Mesendoderm (in vitro differentiated cells): Measurements from ENCODE around the gene OR10S1.

Experiments used
- DNase-seq: peaks from one replicate; pipeline ENCODE4 v3.0.0; 2013
- H2AK5ac ChIP-seq: 2 replicates; pipeline ENCODE4 v1.6.1; 2013; ENCODE audit warnings: low read length, inconsistent platforms
- H2BK120ac ChIP-seq: 2 replicates; pipeline ENCODE4 v1.6.1; 2013; ENCODE audit warnings: low read depth, mild to moderate bottlenecking, low read length, moderate library complexity, mixed read lengths
- H2BK15ac ChIP-seq: replicated peaks from 2 replicates; pipeline ENCODE4 v1.6.1; 2013; ENCODE audit warnings: low read depth, mild to moderate bottlenecking, moderate library complexity
- H2BK5ac ChIP-seq: 2 replicates; pipeline ENCODE4 v1.6.1; 2013; ENCODE audit warnings: low read length, inconsistent platforms
- H3K18ac ChIP-seq: 2 replicates; pipeline ENCODE4 v1.6.1; 2013; ENCODE audit warnings: mild to moderate bottlenecking, low read length, mixed read lengths
- H3K23ac ChIP-seq: one replicate; pipeline ENCODE4 v1.6.1; 2013; ENCODE audit warnings: low read length
- H3K27ac ChIP-seq: 2 replicates; pipeline ENCODE4 v1.5.1; 2013; ENCODE audit warnings: low read depth, mild to moderate bottlenecking, inconsistent platforms, low read length, moderate library complexity
- H3K27me3 ChIP-seq: 2 replicates; pipeline ENCODE4 v1.6.1; 2013; ENCODE audit warnings: low read length, control low read depth, mild to moderate bottlenecking, inconsistent platforms; ENCODE audit not compliant: insufficient read depth, poor library complexity
- H3K36me3 ChIP-seq: 2 replicates; pipeline ENCODE4 v1.6.1; 2013; ENCODE audit warnings: low read length, inconsistent platforms; ENCODE audit not compliant: control insufficient read depth, insufficient read depth
- H3K4ac ChIP-seq: one replicate; pipeline ENCODE4 v1.6.1; 2013; ENCODE audit warnings: low read depth, mild to moderate bottlenecking, low read length, moderate library complexity
- H3K4me1 ChIP-seq: 2 replicates; pipeline ENCODE4 v1.6.1; 2013; ENCODE audit warnings: low read depth, low read length, inconsistent platforms; ENCODE audit not compliant: control insufficient read depth
- H3K4me2 ChIP-seq: 2 replicates; pipeline ENCODE4 v1.6.1; 2013; ENCODE audit warnings: low read length
- H3K4me3 ChIP-seq: 2 replicates; pipeline ENCODE4 v1.5.1; 2013; ENCODE audit warnings: mild to moderate bottlenecking, low read length
- H3K56ac ChIP-seq: one replicate; pipeline ENCODE4 v1.6.1; 2013; ENCODE audit warnings: low read length
- H3K79me1 ChIP-seq: 2 replicates; pipeline ENCODE4 v1.6.1; 2013; ENCODE audit warnings: low read length, inconsistent platforms
- H3K79me2 ChIP-seq: 2 replicates; pipeline ENCODE4 v1.6.1; 2013; ENCODE audit warnings: mild to moderate bottlenecking, low read length; ENCODE audit not compliant: control insufficient read depth, insufficient read depth
- H3K9ac ChIP-seq: 2 replicates; pipeline ENCODE4 v1.6.1; 2013; ENCODE audit warnings: low read length, inconsistent platforms
- H4K5ac ChIP-seq: one replicate; pipeline ENCODE4 v1.6.1; 2013; ENCODE audit warnings: low read length
- H4K8ac ChIP-seq: one replicate; pipeline ENCODE4 v1.6.1; 2013; ENCODE audit warnings: low read depth, mild to moderate bottlenecking, control low read depth, low read length, moderate library complexity
- WGBS: extraction: QIAGEN DNeasy Blood & Tissue Kit; methylation state at CpG from one replicate; pipeline ENCODE4 v1.1.7; 2013; ENCODE audit warnings: low lambda C conversion rate, missing lambda C conversion rate; ENCODE audit not compliant: insufficient coverage; ENCODE audit errors: extremely low coverage; 5-methylcytosine and 5-hydroxymethylcytosine counted together

OR10S1 gene

GRCh38 chr11:123942413-123942812 lies 35.2 kb downstream of the OR10S1 start:
- Histone ChIP-seq H3K27me3 (no peaks in the 10 kb centered on the region), H2BK5ac (no peak overlapping the region), H3K79me1 (no peaks in the 10 kb centered on the region), H2BK120ac (no peak overlapping the region), H3K4me2 (no peak overlapping the region), H3K27ac (no peak overlapping the region), H3K79me2 (no peaks in the 10 kb centered on the region), H3K4me3 (no peak overlapping the region), H4K5ac (no peak overlapping the region), H4K8ac (no peak overlapping the region), H2BK15ac (no peak overlapping the region), H3K56ac (no peak overlapping the region), H3K4ac (no peak overlapping the region), H3K4me1 (no peaks in the 10 kb centered on the region), H3K9ac (no peak overlapping the region), H2AK5ac (no peak overlapping the region), H3K23ac (no peak overlapping the region), H3K36me3 (no peaks in the 10 kb centered on the region), H3K18ac (no peak overlapping the region)
- no CpG with 5 or more reads among the region's 4 CpGs for WGBS
- DNase-seq, result no peak

GRCh38 chr11:123939317-123939716 lies 38.3 kb downstream of the OR10S1 start, which contains the start of gene OR4D5:
TSS of gene OR4D5 (plus strand) at chr11:123939617. CDS start at chr11:123939617, 0 bp downstream.
- H3K9ac ChIP-seq, result no peak within 1 kb of the TSS
- no peak within 1 kb of the TSS for H3K4me3 ChIP-seq
- no peak within 1 kb of the TSS for H3K18ac ChIP-seq
- H3K79me2 ChIP-seq, result no peaks in the 10 kb centered on the region
- H3K56ac ChIP-seq, result no peak within 1 kb of the TSS
- H2BK15ac ChIP-seq, result no peak within 1 kb of the TSS
- H3K36me3 ChIP-seq, result no peaks in the 10 kb centered on the region
- no peak within 1 kb of the TSS for H4K5ac ChIP-seq
- no peak within 1 kb of the TSS for H2BK5ac ChIP-seq
- no peak within 1 kb of the TSS for H3K27ac ChIP-seq
- H3K23ac ChIP-seq, result no peak within 1 kb of the TSS
- no peak within 1 kb of the TSS for H3K4me2 ChIP-seq
- no peaks in the 10 kb centered on the region for H3K27me3 ChIP-seq
- H3K4ac ChIP-seq, result no peak within 1 kb of the TSS
- H2BK120ac ChIP-seq, result no peak within 1 kb of the TSS
- H2AK5ac ChIP-seq, result no peak within 1 kb of the TSS
- H3K4me1 ChIP-seq, result no peaks in the 10 kb centered on the region
- no peak within 1 kb of the TSS for H4K8ac ChIP-seq
- no peaks in the 10 kb centered on the region for H3K79me1 ChIP-seq
- no CpG with 5 or more reads among the region's 1 CpG for WGBS
- no peak for DNase-seq
